Esophagus squamous epithelium (tissue), 5 donors: ENCODE measurements around the gene AFP. TPM values are rescaled to one million over a fixed set of nuclear protein-coding genes. Genes with fewer than 3 reads are reported as not detected.

Source experiments
- DNase-seq: peaks from one replicate; lab custom pipeline; 2025; lab: John Stamatoyannopoulos, UW
- H3K27ac ChIP-seq, 4 donors: fragments of 200-600 bp; sonication (generic); one replicate each; pipeline ENCODE4 v1.5.1; 2016 to 2019; ENCODE audit warnings: mild to moderate bottlenecking in 1 of 4
- H3K27me3 ChIP-seq, 4 donors: fragments of 200-600 bp; sonication (generic); 1 replicate in 3 of 4; 2 replicates in 1 of 4; pipeline versions ENCODE4 v1.5.1 to v1.6.0; 2017 to 2021; ENCODE audit warnings: antibody characterized with exemption in 1 of 4
- H3K36me3 ChIP-seq, 3 donors: fragments of 200-600 bp; sonication (generic); one replicate each; pipeline ENCODE4 v1.5.1; 2016 to 2019
- H3K4me1 ChIP-seq, 3 donors: fragments of 200-600 bp; sonication (generic); one replicate each; pipeline ENCODE4 v1.5.1; 2017 to 2019
- H3K4me3 ChIP-seq, 4 donors: fragments of 200-600 bp; sonication (generic); 1 replicate in 3 of 4; 2 replicates in 1 of 4; pipeline ENCODE4 v1.5.1; 2016 to 2019; ENCODE audit warnings: mild to moderate bottlenecking in 2 of 4, moderate library complexity in 1 of 4
- H3K9me3 ChIP-seq, 3 donors: fragments of 200-600 bp; sonication (generic); one replicate each; pipeline ENCODE4 v1.5.1; 2016 to 2019
- POLR2A ChIP-seq, 4 donors: fragments of 450-650 bp; IDR thresholded peaks; one replicate each; pipeline ENCODE4 v1.6.1; 2017; ENCODE audit warnings: antibody characterized with exemption in 4 of 4, mild to moderate bottlenecking in 4 of 4, moderate library complexity in 3 of 4
- WGBS, 2 donors: methylation state at CpG; one replicate each; pipeline ENCODE4 v1.1.5; 2018; 5-methylcytosine and 5-hydroxymethylcytosine counted together
- intact Hi-C: fragments of 100-400 bp; cut with DNase I; formaldehyde crosslinking; loops from one replicate; pipeline ENCODE4 v1.15.0; 2022
- total RNA-seq, 4 donors: library from RNA; depleted of rRNA; stranded (reverse); fragments of >200 nt; gene quantifications; one replicate each; pipeline ENCODE4 v1.1.0, GENCODE V29; 2016
- TF ChIP-seq, protein P1 (sequence below), 6 experiments: fragments of 450-650 bp in 4 of 6; fragments of 200-600 bp in 2 of 6; sonication (generic) in 2 of 6; IDR thresholded peaks; one replicate each; pipeline ENCODE4 v1.5.1; 2016 to 2019; ENCODE audit warnings: antibody characterized with exemption in 6 of 6, mild to moderate bottlenecking in 4 of 6, moderate library complexity in 4 of 6
- donor health status: DM: yes; HTN: yes; CAD: no.

The AFP gene
- total RNA-seq, 4 donors from 2014 or later, result not detected

DNA sequence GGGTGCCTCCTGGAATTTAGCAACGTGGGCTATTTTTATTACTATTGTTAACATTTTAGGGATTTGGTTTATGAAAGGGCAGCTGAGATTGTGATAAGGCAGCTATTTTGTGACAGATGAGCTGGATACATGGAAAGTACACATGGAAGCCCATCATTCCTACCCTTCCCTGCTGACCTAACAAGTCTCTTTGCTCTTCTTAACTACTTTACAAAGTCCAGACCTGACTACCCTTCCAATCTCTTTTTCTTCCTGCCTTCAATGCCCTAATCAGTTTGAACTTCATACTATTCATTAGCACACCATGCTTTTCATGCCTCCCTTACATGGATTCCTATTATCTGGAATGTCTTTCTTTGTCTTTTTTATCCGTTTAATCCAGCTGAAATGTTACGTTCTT lies 9.4 kb upstream of the AFP start:
- no peaks in the 10 kb centered on the region for H3K36me3 ChIP-seq
- no peaks in the 10 kb centered on the region for H3K9me3 ChIP-seq
- no peaks in the 10 kb centered on the region for H3K4me1 ChIP-seq
- H3K4me3 ChIP-seq, result no peak overlapping the region
- no peaks in the 10 kb centered on the region for H3K27me3 ChIP-seq
- intact Hi-C loops, result no loop called here
- TF ChIP-seq, protein P1, sequence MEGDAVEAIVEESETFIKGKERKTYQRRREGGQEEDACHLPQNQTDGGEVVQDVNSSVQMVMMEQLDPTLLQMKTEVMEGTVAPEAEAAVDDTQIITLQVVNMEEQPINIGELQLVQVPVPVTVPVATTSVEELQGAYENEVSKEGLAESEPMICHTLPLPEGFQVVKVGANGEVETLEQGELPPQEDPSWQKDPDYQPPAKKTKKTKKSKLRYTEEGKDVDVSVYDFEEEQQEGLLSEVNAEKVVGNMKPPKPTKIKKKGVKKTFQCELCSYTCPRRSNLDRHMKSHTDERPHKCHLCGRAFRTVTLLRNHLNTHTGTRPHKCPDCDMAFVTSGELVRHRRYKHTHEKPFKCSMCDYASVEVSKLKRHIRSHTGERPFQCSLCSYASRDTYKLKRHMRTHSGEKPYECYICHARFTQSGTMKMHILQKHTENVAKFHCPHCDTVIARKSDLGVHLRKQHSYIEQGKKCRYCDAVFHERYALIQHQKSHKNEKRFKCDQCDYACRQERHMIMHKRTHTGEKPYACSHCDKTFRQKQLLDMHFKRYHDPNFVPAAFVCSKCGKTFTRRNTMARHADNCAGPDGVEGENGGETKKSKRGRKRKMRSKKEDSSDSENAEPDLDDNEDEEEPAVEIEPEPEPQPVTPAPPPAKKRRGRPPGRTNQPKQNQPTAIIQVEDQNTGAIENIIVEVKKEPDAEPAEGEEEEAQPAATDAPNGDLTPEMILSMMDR (IDR thresholded peaks at IDR 0.05), result no peak
- TF ChIP-seq POLR2A (IDR thresholded peaks at IDR 0.05), result no peak
- 65 to 68% methylated on average over 3 of the region's 3 CpGs for WGBS, 2 donors
- H3K27ac ChIP-seq, result no peak overlapping the region
- no peak for DNase-seq

DNA sequence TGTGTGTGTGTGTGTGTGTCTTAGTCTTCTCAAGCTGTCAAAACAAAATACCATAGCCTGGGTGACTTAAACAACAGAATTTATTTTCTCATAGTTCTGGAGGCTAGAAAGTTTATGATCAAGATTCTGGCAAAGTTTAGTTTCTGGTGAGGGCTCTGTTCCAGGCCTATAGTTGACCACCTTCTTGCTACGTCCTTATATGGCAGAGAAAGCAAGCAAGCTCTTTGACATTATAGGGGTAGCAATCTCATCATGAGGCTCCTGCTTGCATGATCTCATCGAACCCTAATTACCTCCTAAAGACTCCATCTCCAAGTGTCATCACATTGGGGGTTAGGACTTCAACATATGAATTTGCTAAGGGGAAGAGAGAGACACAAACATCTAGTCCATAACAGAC lies 6.9 kb upstream of the AFP start:
- DNase-seq, result no peak
- no peak for TF ChIP-seq POLR2A (IDR thresholded peaks at IDR 0.05)
- TF ChIP-seq, protein P1 (IDR thresholded peaks at IDR 0.05), result no peak
- intact Hi-C loops, result no loop called here
- no peaks in the 10 kb centered on the region for H3K27me3 ChIP-seq
- no peaks in the 10 kb centered on the region for H3K36me3 ChIP-seq
- no peaks in the 10 kb centered on the region for H3K9me3 ChIP-seq
- WGBS, 2 donors, result 42 to 77% methylated on average over 2 of the region's 2 CpGs
- H3K4me3 ChIP-seq, result no peak overlapping the region
- no peaks in the 10 kb centered on the region for H3K4me1 ChIP-seq
- H3K27ac ChIP-seq, result no peak overlapping the region

DNA sequence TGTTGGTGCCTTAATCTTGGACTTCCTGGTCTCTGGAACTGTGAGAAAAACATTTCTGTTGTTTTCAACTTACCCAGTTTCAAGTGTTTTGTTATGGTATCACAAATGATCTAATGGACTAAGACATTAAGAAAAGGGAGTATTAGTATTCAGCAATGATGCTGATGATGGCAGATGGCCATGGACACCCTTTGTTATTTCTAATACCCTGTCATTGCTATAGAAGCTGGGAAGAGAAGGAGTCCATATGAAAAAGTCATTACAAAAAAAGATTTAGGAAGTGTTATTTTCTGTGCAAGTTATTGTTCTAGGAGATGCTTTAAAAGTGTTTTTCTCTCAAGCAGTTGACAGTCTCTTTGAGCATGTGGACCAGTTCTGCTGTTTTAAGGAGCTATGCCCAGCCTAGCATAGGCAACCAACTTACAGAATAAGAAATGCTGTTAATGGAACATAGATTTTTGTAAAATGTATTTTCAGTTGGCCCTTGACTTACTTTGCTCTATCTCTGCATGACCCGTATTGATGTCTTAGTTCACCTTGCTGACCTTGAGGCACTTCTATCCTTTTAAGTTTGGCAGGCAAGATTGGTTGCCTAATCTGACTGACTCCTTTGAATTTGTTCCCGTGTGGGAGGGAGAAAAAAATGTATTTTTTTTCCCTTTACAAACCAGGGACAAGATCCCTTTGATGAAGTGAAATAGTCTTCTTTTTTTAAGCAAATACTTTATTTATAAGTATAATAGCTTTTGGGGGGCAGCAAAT lies 6.0 kb upstream of the AFP start:
- DNase-seq, result no peak
- TF ChIP-seq POLR2A (IDR thresholded peaks at IDR 0.05), result no peak
- TF ChIP-seq, protein P1 (IDR thresholded peaks at IDR 0.05), result no peak
- Histone ChIP-seq H3K27me3 (no peaks in the 10 kb centered on the region), H3K27ac (no peak overlapping the region), H3K4me3 (no peak overlapping the region), H3K9me3 (no peaks in the 10 kb centered on the region), H3K4me1 (no peaks in the 10 kb centered on the region), H3K36me3 (no peaks in the 10 kb centered on the region)
- intact Hi-C loops, result no loop called here
- 40 to 53% methylated on average over 2 of the region's 2 CpGs for WGBS, 2 donors

DNA sequence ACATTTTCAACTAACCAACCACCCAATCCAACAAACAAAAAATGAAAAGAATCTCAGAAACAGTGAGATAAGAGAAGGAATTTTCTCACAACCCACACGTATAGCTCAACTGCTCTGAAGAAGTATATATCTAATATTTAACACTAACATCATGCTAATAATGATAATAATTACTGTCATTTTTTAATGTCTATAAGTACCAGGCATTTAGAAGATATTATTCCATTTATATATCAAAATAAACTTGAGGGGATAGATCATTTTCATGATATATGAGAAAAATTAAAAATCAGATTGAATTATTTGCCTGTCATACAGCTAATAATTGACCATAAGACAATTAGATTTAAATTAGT lies 4.2 kb upstream of the AFP start:
- no peak overlapping the region for H3K27ac ChIP-seq
- no peak for TF ChIP-seq POLR2A (IDR thresholded peaks at IDR 0.05)
- TF ChIP-seq, protein P1 (IDR thresholded peaks at IDR 0.05), result no peak
- intact Hi-C loops, result no loop called here

DNA sequence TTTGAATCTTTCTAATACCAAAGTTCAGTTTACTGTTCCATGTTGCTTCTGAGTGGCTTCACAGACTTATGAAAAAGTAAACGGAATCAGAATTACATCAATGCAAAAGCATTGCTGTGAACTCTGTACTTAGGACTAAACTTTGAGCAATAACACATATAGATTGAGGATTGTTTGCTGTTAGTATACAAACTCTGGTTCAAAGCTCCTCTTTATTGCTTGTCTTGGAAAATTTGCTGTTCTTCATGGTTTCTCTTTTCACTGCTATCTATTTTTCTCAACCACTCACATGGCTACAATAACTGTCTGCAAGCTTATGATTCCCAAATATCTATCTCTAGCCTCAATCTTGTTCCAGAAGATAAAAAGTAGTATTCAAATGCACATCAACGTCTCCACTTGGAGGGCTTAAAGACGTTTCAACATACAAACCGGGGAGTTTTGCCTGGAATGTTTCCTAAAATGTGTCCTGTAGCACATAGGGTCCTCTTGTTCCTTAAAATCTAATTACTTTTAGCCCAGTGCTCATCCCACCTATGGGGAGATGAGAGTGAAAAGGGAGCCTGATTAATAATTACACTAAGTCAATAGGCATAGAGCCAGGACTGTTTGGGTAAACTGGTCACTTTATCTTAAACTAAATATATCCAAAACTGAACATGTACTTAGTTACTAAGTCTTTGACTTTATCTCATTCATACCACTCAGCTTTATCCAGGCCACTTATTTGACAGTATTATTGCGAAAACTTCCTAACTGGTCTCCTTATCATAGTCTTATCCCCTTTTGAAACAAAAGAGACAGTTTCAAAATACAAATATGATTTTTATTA lies 3.6 kb upstream of the AFP start:
- no peak overlapping the region for H3K27ac ChIP-seq
- H3K27me3 ChIP-seq, result no peaks in the 10 kb centered on the region
- no peak for TF ChIP-seq POLR2A (IDR thresholded peaks at IDR 0.05)
- TF ChIP-seq, protein P1 (IDR thresholded peaks at IDR 0.05), result no peak
- H3K36me3 ChIP-seq, result no peaks in the 10 kb centered on the region
- WGBS, 2 donors, result 55 to 59% methylated on average over 5 of the region's 5 CpGs
- DNase-seq, result no peak
- no peak overlapping the region for H3K4me3 ChIP-seq
- no peaks in the 10 kb centered on the region for H3K9me3 ChIP-seq
- intact Hi-C loops, result no loop called here
- H3K4me1 ChIP-seq, result no peaks in the 10 kb centered on the region

More for the DNA sequence above, 4.2 kb upstream of the AFP start:
- Histone ChIP-seq H3K36me3 (no peaks in the 10 kb centered on the region), H3K4me3 (no peak overlapping the region), H3K4me1 (no peaks in the 10 kb centered on the region), H3K27me3 (no peaks in the 10 kb centered on the region), H3K9me3 (no peaks in the 10 kb centered on the region)
- no peak for DNase-seq
- WGBS, 2 donors, result 61 to 71% methylated on average over 1 of the region's 1 CpG
